Osteoblast (primary cell): ENCODE data around the gene LYPD1. TPM values are rescaled to one million over a fixed set of nuclear protein-coding genes. Genes with fewer than 3 reads are reported as not detected.
A peak's percentile ranks its signal among the peaks of the same experiment; 100 is the strongest.

Source experiments
- DNase-seq: peaks from one replicate; pipeline ENCODE4 v3.0.0; 2011; ENCODE audit warnings: low spot score, mixed read lengths; ENCODE audit not compliant: insufficient read length; ENCODE audit errors: missing footprints
- H2AFZ ChIP-seq: 2 replicates; pipeline ENCODE4 v1.6.0; 2011; ENCODE audit warnings: mild to moderate bottlenecking, low read length
- H3K27ac ChIP-seq: 2 replicates; pipeline ENCODE4 v1.5.1; 2011; ENCODE audit warnings: mild to moderate bottlenecking, low read depth, low read length, moderate library complexity
- H3K27me3 ChIP-seq: 2 replicates; pipeline ENCODE4 v1.6.0; 2012; ENCODE audit warnings: mild to moderate bottlenecking, control low read depth, inconsistent platforms, low read length, moderate library complexity; ENCODE audit not compliant: insufficient read depth
- H3K36me3 ChIP-seq: 2 replicates; pipeline ENCODE4 v1.5.1; 2011; ENCODE audit warnings: mild to moderate bottlenecking, low read length, control low read depth, moderate library complexity; ENCODE audit not compliant: insufficient read depth
- H3K4me1 ChIP-seq: 2 replicates; pipeline ENCODE4 v1.5.1; 2011; ENCODE audit warnings: mild to moderate bottlenecking, low read length, control low read depth, moderate library complexity; ENCODE audit not compliant: insufficient read depth
- H3K4me2 ChIP-seq: 2 replicates; pipeline ENCODE4 v1.6.0; 2011; ENCODE audit warnings: mild to moderate bottlenecking, low read length; ENCODE audit not compliant: insufficient read depth
- H3K4me3 ChIP-seq: fragments of 200-600 bp; sonication (generic); 3 replicates; pipeline ENCODE4 v1.5.1; 2012; ENCODE audit warnings: mild to moderate bottlenecking, low read length, inconsistent platforms; ENCODE audit not compliant: insufficient read depth
- H3K79me2 ChIP-seq: 2 replicates; pipeline ENCODE4 v1.6.0; 2012; ENCODE audit warnings: mild to moderate bottlenecking, low read length, control low read depth, inconsistent platforms; ENCODE audit not compliant: insufficient read depth
- H3K9me3 ChIP-seq: 2 replicates; pipeline ENCODE4 v1.5.1; 2011; ENCODE audit warnings: low read depth, low read length, control low read depth
- H4K20me1 ChIP-seq: 2 replicates; pipeline ENCODE4 v1.6.0; 2012; ENCODE audit warnings: mild to moderate bottlenecking, low read length, control low read depth; ENCODE audit not compliant: insufficient read depth
- CTCF ChIP-seq: IDR thresholded peaks from 2 replicates; pipeline ENCODE4 v1.5.1; 2011; ENCODE audit warnings: mild to moderate bottlenecking, low read depth, low read length, moderate library complexity; ENCODE audit errors: extremely low read depth
- total RNA-seq: library from RNA; depleted of rRNA; stranded (reverse); fragments of >200 nt; gene quantifications from 2 replicates; pipeline ENCODE4 v1.2.3, GENCODE V29; 2012

The LYPD1 gene
- total RNA-seq, 1 donor: 2.5 TPM

- Histone ChIP-seq H3K27me3 (no peaks in the 10 kb centered on the region), H4K20me1 (no peaks in the 10 kb centered on the region), H3K4me3 (no peak overlapping the region), H3K36me3 (no peaks in the 10 kb centered on the region), H3K4me2 (peak overlapping the region; percentile 13), H3K4me1 (peaks cover 16% of the 10 kb centered on the region), H3K27ac (no peak overlapping the region), H3K9me3 (no peaks in the 10 kb centered on the region), H3K79me2 (no peaks in the 10 kb centered on the region), H2AFZ (no peak overlapping the region)
- no peak for TF ChIP-seq CTCF
- no peak for DNase-seq
These were observed 22.8 kb upstream of the LYPD1 start for GRCh38 chr2:132692816-132693215.

GRCh38 chr2:132691556-132691955 lies 21.6 kb upstream of the LYPD1 start:
- Histone ChIP-seq H3K4me1 (peaks cover 16% of the 10 kb centered on the region), H3K27ac (no peak overlapping the region), H3K4me3 (no peak overlapping the region), H3K36me3 (no peaks in the 10 kb centered on the region), H3K27me3 (no peaks in the 10 kb centered on the region), H3K79me2 (no peaks in the 10 kb centered on the region), H3K4me2 (no peak overlapping the region), H2AFZ (no peak overlapping the region), H3K9me3 (no peaks in the 10 kb centered on the region), H4K20me1 (no peaks in the 10 kb centered on the region)
- no peak for TF ChIP-seq CTCF
- no peak for DNase-seq

GRCh38 chr2:132690664-132691303 lies 20.8 kb upstream of the LYPD1 start:
- TF ChIP-seq CTCF: no peak
- Histone ChIP-seq H2AFZ (peak overlapping the region; percentile 35), H3K27ac (no peak overlapping the region), H3K9me3 (no peaks in the 10 kb centered on the region), H3K79me2 (no peaks in the 10 kb centered on the region), H3K27me3 (no peaks in the 10 kb centered on the region), H3K4me1 (peaks cover 16% of the 10 kb centered on the region), H4K20me1 (no peaks in the 10 kb centered on the region), H3K4me3 (no peak overlapping the region), H3K4me2 (no peak overlapping the region), H3K36me3 (no peaks in the 10 kb centered on the region)
- no peak for DNase-seq

- Histone ChIP-seq H3K36me3 (no peaks in the 10 kb centered on the region), H4K20me1 (no peaks in the 10 kb centered on the region), H3K4me1 (peaks cover 22% of the 10 kb centered on the region), H3K27ac (no peak overlapping the region), H3K9me3 (no peaks in the 10 kb centered on the region), H3K4me2 (no peak overlapping the region), H3K79me2 (no peaks in the 10 kb centered on the region), H3K4me3 (no peak overlapping the region), H3K27me3 (no peaks in the 10 kb centered on the region), H2AFZ (no peak overlapping the region)
- no peak for TF ChIP-seq CTCF
- DNase-seq: no peak
These were observed 11.8 kb upstream of the LYPD1 start for GRCh38 chr2:132681766-132682165.
